ENCODE measurements around the gene LGALS9B.
"Not testable (repeated sequence)": the region's sequence is repeated elsewhere in the genome, so short reads cannot be mapped to it uniquely, and the experiment has no call there.

The LGALS9B gene

DNA sequence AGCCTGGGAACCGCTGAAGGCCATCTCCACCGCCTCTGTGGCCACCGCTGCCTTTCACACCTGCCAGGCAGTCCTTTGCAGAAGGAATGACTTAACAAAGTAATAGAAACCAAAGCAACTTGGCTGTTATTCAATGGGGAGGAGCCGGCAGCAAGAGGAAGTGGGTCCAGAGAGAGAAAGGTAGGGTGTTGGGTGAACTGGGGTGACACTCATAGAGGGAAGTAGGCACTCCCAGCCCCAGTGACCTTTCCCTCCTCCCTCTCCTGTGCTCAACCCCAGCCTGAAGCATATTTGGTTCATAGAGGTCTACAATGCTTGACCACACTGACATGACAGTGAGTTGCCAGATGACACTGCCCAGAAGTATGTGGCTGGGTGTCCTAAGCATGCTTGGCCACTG, at the start of gene LGALS9B:
LGALS9B (minus strand) TSS at position 93 of the 400 bp plus-strand sequence; CDS start at position 24, 69 bp downstream.
- intact Hi-C loops (cut with DNase I); DNase-seq: not testable (repeated sequence)

DNA sequence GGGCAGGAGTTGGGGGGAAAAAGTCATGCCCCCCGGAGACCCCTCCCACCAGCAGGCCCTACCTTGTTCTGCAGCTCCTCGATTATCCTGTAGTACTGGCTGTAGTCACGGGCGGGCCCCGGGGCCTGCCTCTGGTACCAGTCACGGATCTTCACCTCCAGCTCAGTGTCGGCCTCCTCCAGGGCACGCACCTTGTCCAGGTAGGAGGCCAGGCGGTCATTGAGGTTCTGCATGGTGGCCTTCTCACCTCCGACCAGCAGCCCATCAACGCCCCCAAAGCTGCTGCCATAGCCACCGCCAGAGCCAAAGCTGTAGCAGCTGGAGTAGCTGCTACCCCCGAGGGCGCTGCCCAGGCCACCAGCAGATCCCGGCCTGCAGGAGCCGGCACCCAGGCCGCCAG, 49.6 kb upstream of the LGALS9B start:
- DNase-seq = peak in 1 of 10 donors; percentile 32
- intact Hi-C loops (cut with DNase I) = not testable (repeated sequence)

DNA sequence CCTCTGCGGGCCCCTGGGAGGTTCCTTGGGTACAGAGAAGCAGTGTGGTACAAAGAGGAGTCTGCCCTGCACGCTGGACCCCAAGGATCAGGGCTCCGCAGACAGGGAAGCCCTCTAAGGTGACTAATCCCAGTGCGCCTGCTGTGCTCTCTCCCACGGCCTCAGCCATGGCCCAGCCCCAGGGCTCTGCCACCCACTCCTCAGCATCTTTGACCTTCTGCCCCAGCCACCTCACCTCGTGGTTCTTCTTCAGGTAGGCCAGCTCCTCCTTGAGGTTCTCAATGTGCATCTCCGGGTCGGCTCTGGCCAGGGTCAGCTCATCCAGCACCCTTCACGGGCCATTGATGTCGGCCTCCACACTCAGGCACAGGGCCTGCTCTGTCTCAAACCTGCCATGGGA, 47.8 kb upstream of the LGALS9B start:
- DNase-seq; intact Hi-C loops (cut with DNase I): not testable (repeated sequence)

DNA sequence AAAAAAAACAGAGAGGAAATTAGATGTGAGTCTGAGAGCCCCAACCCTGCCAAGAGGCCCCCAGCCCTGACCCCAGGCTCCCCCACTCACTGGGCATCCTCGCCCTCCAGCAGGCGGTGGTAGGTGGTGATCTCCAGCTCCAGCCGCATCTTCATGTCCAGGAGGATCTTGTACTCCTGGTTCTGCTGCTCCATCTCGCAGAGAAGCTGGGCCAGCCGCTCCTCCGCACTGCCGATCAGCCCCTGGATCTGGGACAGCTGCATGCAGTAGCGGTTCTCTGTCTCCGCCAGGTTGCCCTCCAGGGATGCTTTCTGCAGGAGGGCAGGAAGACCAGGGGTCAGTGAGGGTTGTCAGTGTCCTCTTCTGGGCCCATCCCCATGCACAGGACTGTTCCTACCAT, 46.2 kb upstream of the LGALS9B start:
- DNase-seq = peak in 2 of 10 donors; percentile 31 to 62
- intact Hi-C loops (cut with DNase I) = not testable (repeated sequence)

DNA sequence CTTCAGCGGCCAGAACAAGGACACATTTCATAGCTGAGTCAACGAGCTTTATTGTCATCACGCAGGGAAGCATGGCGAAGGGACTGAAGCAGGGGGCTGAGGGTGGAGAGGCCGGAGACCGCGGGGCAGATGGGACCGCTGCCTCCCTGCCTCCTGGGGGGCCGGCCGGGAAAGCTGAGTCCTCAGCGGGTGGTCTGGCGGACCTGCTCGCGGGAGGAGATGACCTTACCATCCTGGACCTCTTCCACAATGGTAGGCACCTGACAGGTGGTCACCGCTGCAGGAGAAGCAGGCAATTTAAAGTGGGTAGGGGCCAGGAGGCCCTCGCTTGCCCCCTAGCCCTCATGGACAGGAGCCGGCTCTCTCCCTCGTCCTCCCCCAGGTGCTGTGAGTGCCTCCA, 45.0 kb upstream of the LGALS9B start:
- DNase-seq; intact Hi-C loops (cut with DNase I): not testable (repeated sequence)

DNA sequence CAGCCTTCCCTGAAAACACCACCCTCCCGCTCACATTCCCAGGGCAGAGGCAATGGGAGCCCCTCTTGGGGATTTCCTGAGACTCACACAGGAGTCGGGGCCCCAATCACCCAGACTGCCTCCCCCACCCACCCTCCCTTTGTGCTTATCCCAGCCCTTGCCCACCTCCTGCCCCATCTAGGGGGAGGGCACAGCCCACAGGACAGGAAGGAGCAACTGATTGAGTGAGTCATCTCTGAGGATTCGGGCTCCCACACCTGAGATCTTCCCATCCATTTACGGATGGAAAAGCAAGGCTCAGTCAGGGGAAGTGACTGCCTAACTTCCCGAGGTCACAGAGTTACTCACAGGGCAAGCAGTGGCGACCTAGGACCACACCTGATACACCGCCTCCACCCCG, 44.4 kb upstream of the LGALS9B start:
- intact Hi-C loops (cut with DNase I); DNase-seq: not testable (repeated sequence)

DNA sequence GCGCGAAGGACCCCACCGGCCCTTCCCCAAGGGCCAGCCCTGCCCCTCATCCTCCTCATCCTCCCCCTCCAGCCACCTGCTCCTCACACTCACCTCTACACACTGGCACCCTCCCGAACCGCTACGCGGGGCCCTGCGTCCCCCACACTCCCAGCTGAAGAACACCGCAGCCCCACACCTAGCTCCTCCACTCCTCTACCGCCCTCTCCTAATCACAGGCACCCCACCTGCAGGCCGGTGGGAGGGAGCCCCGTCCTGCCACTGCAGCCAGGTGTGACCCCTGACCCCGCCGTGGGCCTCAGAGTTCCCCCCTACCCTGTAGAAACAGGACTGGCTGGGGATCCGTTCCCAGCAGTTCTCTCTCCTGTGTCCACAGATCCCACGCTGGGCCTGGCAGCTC, 38.0 kb upstream of the LGALS9B start:
- DNase-seq; intact Hi-C loops (cut with DNase I): not testable (repeated sequence)

DNA sequence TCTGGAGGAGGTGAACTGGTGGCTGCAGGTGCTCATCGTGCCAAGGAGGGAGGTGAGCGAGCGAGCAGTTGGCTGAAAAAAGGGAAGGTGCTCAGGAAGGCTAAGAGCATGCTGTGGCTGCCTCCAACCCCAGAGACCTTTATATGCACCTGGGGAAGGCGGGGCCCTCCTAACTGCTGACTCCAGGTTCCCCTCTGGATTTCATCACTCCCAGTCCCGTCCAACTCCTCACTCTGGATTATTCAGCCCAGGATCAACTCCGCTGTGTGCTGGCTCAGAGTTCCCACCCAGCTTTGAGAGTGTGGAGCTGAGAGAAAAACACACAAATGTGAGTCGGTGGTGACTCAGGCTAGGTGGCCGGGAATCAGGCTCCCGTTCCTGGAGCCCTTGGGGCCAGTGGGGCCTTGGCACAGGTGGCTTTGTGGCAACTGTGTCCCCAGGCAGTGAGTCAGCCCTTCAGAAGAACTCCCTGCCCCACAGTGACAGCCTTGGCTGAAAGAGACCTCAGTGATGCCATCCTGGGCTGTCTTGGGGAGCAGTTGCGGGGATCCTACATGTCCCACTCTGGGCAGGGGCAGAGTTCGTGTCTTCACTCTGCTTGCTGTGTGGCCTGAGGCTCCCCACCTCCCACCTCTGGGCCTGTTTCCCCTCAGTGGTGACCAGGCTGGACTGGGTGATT, 37.2 kb upstream of the LGALS9B start:
- DNase-seq; intact Hi-C loops (cut with DNase I): not testable (repeated sequence)

DNA sequence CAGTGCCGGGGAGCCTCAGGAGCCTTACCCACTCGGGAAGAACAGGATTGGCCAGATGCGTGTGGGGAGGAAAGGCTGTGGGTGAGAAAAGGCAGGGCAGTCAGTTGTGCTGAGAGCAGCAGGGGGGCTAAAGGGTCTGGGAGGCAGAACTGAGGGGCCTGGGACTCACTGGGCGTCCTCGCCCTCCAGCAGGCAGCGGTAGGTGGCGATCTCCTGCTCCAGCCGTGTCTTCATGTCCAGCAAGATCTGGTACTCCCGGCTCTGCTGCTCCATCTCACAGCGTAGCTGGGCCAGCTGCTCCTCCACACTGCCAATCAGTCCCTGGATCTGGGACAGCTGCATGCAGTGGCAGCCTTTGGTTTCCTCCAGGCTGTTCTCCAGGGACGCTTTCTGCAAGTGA, 34.6 kb upstream of the LGALS9B start:
- intact Hi-C loops (cut with DNase I) = not testable (repeated sequence)
- peak in 3 of 10 donors; percentile 64 to 80 (median 79) for DNase-seq

DNA sequence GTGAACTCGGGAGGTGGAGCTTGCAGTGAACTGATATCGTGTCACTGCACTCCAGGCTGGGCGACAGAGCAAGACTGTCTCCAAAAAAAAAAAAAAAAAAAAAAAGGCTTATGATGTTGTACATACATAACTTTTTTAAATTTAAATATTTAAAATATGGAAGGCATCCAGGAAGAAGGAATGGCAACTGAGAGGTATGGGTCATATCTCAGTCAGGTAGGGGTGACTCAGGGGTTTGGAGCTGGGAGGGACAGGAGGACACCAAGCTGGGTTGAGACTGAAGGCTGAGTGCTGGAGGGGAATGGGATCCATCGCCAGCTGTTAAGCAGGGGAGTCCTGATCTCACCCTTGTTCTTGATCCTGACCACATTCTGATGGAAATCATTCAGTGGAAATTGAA, 33.0 kb upstream of the LGALS9B start:
- intact Hi-C loops (cut with DNase I) = not testable (repeated sequence)

DNA sequence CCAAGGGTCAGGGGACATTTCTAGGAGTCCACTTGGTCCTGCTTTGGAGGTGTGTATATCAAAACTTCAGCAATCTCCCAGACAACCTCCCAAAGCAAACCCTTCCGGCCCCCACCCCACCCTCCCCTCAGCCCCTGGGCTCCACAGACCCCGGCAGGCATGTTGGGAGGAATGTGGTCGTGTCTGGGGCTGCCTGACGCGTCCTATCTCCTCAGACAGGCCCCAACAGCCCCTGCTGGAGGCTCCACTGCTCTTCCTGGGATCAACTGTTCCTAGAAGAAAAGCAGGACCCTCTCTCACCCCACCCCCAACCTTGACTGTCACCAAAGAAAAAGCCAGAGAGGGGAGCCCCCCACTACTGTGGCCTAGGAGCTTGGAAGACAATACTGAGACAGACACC, 28.1 kb upstream of the LGALS9B start:
- intact Hi-C loops (cut with DNase I) = not testable (repeated sequence)

More for the DNA sequence above, 33.0 kb upstream of the LGALS9B start:
- not testable (repeated sequence) for DNase-seq

DNA sequence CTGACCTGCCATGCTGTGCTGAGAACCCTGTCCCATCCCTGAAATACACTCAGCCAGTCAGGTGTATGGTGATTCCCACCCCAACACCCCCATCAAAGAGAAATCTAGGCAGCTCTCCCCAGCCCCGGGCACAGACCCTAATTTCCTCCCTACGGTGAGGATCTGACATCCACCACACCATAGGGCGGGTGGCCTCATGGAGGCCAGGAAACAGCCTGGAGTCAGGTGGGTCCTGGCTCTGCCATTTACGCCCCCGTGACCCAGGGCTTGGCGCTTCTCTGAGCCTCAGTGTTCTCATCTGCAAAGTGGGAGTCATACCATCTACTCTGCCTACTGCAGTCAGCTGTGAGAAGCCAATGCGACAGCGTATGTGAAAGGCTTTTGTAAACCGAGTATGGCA, 27.4 kb upstream of the LGALS9B start:
- DNase-seq; intact Hi-C loops (cut with DNase I): not testable (repeated sequence)

More for the DNA sequence above, 28.1 kb upstream of the LGALS9B start:
- not testable (repeated sequence) for DNase-seq

DNA sequence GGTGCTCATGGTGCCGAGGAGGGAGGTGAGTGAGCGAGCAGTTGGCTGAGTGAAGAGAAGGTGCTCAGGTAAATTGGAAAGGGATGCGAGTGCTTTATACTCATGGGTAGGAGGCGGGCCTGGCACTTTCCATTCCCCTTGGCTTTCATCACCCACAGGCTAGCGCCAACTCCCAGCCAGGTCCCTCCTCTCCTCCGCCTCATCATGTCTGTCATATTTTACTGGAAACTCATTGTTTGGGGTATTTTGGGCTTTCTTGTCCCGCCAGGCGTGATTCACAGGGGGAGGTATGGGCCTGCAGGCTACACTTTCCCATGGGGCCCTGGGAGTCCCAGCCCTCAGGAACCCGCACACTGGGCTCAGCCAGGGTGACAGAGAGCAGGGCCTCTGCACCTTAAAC, 26.8 kb upstream of the LGALS9B start:
- DNase-seq; intact Hi-C loops (cut with DNase I): not testable (repeated sequence)

DNA sequence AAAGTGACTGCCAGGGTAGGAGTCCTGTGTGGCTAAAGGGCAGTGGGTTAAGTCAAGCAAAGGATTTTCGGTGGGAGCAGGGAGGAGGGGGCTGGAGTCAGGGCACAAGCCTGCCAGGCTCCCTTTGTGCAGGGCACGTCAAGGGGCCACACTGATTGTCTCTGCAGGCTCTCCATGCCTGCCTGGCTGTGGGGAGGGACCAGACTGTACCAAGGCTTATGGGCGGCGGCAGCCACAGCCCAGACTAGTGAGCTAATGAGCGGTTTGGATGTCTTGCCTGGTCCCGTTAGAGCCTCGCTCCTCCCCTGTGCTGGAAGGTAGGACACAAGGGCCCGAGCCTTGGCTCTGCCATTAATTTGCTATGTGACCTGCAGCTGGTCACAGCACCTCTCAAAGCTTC, 25.6 kb upstream of the LGALS9B start:
- DNase-seq = not testable (repeated sequence)

DNA sequence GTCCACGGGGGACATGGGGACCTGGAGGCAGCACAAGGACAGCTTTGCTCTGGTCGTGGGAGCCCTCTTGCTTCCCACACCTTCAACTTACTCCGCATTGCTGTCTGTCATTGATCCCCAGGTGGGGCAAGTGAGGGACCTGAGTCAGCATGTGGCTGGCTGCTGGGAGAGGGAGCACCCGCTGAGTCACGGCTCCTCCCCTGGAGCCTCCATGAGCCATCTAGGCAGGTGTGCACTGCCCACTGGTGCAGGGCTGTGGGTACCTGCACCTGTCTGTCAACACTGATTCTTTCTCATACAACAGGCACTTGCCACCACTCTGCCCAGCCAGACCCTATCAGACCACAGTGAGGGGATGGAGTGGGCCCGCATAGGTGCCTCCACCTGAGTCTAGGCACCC, 24.8 kb upstream of the LGALS9B start:
- intact Hi-C loops (cut with DNase I); DNase-seq: not testable (repeated sequence)

More for the DNA sequence above, 25.6 kb upstream of the LGALS9B start:
- intact Hi-C loops (cut with DNase I) = not testable (repeated sequence)

DNA sequence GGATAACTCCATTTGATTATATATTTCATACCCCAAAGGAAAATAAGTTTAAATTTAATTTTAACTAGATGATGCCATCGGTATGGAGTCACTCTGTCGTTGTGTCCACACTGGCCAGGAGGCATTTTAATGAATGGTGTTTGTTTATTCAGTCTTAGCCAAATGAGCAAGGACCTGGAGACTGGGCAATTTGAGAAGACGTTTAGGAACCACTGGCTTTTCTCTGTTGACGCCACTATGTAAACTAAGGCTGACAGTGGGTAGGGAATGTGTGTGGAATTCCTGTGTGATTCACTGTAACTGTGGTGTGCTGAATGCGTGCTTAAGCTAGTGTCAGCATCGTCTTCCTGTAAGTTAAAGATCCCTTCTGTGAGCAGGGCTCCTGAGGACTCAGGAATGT, 17.6 kb upstream of the LGALS9B start:
- intact Hi-C loops (cut with DNase I); DNase-seq: not testable (repeated sequence)

DNA sequence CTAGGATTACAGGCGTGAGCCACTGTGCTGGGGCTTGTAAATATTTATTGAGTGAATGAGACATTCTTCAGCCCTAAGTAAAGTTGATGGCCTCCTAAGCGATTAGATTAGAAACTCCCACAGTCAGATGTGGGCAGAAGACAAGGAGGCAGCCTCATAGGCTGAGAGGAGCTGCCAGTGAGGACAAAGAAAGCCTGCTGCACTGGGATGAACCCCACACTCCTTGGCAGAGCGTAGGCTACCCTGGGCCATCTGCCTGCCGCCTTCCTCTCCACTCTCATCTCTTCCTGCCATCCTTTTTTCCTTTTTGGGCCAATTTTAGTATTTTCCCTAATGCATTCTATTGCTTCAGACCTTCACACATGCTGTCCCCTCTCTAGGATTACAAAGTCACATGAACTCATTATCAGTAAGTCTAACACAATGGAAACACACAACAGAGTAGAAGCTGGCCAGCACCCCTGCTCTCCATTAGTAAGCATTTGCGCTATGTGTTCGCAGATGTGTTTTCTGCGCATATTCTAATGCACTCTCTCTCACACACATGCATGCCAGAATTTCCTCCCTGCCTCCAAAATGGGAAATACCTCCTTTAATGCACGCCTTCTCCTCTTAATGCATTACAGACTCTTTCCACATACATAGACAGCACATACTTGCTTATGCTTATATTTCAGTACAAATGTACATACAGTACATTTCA, 12.7 kb upstream of the LGALS9B start:
- intact Hi-C loops (cut with DNase I) = not testable (repeated sequence)

DNA sequence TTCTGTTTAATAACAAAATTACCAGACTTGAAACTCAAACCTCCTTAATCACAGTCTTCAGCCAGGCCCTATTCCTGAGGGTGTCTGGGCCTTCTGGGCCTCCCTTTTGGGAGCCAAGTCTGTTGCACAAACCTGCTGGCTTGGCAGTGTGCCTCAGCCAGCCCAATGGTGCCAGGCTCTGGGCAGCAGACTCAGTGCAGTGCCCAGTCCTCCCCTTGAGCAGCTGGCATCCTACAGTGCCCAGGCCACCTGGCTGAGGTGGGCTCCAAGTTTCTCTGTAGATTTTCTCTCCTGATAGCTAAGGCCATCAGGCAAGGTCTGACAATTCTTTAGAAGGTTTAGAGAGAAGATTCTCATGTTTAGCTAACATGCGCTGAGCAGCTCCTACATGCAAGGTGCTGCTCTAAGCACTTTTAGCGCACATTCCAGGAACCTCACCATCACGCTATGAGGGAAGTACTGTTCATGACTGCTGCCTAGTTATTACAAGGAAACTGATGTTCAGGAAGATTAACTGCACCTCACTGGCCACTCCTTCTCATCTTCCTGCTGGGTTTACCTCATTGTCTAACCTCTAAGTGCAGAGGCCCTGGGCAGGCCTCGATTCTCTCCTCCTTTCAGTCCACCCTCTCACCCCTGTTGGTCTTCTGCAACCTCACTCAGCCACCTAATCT, 10.2 kb upstream of the LGALS9B start:
- DNase-seq; intact Hi-C loops (cut with DNase I): not testable (repeated sequence)

More for the DNA sequence above, 12.7 kb upstream of the LGALS9B start:
- DNase-seq = not testable (repeated sequence)

DNA sequence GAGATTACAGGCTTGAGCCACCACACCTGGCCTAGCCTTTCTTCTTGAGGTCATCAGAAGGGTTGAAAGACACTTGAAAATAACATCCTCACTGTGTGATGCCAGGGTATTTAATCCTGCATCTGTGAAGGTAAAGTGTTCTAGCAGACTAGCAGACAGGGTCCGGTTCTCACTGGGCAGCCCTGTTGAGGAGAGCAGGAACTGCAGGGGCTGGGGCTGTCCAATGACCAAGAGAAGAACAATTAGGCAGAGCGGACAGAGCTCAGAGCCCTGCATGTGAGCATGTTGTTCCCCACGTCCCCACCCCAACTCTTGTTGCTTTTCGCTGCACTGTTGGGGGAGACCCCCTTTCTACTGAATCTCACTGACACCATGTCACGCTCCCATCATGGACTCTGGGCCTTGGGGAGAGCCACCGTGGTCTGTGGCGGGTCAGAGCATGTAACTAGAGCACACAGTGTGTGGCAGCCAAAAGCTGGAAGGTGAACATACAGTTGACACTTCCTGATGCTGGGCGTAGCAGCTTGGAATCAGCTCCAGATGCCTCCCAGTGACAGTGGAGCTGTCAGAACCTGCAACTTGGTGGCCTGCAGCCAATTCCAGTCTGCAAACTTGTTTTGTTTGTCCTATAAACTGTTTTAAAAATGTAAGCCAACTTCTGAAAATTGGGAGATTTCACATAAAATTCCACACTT, 7.9 kb upstream of the LGALS9B start:
- DNase-seq; intact Hi-C loops (cut with DNase I): not testable (repeated sequence)

DNA sequence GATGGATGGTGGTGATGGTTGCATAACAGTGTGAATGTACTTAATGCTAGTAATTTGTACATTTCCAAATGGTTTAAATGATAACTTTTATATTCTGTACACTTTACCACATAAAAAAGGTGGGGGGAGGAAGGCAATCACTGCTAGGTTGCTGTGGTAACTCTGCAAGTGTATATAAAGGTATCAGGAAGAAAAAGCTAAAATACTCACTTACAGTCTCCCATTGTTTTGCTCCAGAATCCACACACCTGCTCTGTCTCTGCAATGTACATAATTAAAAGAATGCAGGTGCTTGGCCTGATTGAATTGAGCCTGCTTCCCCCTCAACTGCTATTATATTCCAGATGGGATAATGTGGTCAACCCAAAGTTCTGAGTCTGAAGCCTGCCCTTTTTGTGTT, 6.7 kb upstream of the LGALS9B start:
- DNase-seq; intact Hi-C loops (cut with DNase I): not testable (repeated sequence)

Data from posterior cingulate gyrus (tissue), 11 donors.